Prostate gland (tissue), 1 donor: Measurements from ENCODE around the gene QSOX1.
"Not testable (repeated sequence)": the region's sequence is repeated elsewhere in the genome, so short reads cannot be mapped to it uniquely, and the experiment has no call there.

Experiments
- POLR2A ChIP-seq: fragments of 450-650 bp; IDR thresholded peaks from one replicate; pipeline ENCODE4 v1.6.1; 2016; ENCODE audit warnings: antibody characterized with exemption, mild to moderate bottlenecking
- POLR2AphosphoS5 ChIP-seq: sonication (generic); formaldehyde crosslinking; IDR thresholded peaks from one replicate; pipeline ENCODE4 v1.6.1; 2017; ENCODE audit warnings: antibody characterized with exemption

- not testable (repeated sequence) for TF ChIP-seq POLR2AphosphoS5, POLR2A
Observed at GRCh38 chr1:180133688-180134087, 21.0 kb upstream of the QSOX1 start.
